Measurements from ENCODE around the gene BEGAIN.

BEGAIN gene

DNA sequence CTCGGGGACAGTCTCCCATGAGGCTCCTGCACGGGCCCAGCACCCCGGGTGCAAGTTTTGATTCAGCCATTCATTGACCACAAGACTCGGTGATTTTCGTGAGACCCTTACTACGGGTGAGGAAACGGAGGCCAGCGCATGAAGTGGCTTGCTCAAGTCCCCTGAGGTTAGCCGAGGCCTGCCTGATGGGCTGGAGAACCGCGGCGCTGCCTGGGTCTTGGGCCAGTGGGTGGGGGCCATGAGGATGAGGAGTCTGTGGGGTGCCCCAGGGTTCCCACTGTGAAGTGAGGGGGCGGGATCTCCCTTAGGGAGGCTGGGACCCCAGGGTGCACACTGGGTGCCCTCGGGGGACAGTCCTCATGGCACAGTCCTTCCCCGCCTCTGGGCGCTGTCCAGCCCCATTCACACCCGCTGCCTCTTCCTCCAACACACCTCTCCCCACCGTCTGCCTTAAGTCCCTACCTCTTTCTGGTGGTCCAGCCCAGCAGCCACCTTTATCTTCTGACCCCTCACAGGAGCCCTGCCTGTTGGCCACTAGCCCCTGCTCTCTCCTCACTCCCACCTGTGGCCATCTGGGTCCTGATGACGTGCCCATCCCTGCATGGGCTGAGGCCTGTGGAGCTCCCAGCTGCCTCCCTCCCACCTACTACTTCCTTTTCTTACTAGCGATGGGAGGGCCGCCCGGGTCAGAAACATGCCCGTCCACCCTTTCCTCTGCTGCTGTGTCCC is 16.3 kb downstream of the BEGAIN start:
- in situ Hi-C loops (cut with MboI; ENCODE audit: low sequenced_read_pairs): no loop called here

DNA sequence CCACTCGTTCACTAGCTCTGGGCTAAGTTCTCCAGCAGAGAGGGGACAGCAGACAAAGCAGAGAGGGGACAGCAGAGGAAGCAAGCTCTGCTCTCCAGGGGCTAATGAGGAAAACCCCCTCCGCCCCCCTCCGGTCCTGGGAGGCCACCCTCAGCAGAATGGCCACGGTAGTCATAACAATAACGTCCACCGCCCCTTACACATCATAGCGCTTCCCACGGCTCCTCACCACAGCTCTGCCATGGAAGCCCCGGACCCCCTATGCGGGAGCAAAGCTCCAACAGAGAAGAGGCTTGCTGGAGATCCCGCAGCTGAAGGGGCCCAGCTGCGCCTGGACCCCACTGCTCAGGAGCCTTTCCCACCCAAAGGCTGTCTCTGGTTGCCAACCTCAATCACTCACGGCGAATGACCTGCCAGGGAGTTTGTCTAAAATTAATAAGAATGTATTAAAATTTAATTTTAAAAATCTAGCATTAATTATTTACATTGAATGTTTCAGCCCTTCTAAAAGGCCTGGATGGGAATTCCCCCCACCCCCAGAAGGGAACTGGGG is 17.4 kb downstream of the BEGAIN start:
- in situ Hi-C loops (cut with MboI; ENCODE audit: low sequenced_read_pairs): no loop called here

DNA sequence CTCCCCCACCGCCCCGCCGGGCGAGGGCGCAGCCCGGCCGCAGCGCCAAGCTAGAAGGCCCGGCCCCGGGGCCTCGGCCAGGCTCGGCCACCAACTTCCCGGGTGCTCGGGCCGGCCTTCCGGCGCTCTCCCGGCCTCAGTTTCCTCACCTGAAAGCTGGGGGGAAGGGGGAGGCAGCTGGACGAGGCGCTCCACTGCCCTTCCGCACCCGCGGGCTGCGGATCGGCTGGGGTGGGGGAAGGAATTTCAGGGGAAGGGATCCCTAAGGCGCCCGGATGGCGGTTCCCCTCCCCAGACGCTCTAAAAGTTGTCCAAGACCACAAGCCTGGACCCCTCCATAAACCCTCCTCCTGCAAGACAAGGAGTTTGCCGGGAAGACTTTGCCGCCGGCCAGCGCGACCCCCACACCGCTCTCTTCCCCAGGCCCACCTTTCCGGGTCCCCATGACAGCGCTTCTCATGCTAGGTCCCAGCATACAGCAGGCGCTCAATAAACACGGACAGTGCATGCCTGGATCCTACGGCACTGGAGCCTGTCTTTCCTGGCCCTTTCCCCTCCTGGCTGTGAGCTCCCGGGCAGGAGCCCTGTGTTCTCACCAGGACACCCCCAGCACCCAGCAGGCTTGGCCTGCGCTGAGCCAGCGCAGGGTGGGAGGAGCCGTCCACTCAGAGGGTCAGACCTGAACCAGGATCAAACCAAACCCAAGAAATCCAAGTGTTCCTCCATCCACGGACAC is 18.1 kb downstream of the BEGAIN start:
- in situ Hi-C loops (cut with MboI; ENCODE audit: low sequenced_read_pairs): no loop called here

DNA sequence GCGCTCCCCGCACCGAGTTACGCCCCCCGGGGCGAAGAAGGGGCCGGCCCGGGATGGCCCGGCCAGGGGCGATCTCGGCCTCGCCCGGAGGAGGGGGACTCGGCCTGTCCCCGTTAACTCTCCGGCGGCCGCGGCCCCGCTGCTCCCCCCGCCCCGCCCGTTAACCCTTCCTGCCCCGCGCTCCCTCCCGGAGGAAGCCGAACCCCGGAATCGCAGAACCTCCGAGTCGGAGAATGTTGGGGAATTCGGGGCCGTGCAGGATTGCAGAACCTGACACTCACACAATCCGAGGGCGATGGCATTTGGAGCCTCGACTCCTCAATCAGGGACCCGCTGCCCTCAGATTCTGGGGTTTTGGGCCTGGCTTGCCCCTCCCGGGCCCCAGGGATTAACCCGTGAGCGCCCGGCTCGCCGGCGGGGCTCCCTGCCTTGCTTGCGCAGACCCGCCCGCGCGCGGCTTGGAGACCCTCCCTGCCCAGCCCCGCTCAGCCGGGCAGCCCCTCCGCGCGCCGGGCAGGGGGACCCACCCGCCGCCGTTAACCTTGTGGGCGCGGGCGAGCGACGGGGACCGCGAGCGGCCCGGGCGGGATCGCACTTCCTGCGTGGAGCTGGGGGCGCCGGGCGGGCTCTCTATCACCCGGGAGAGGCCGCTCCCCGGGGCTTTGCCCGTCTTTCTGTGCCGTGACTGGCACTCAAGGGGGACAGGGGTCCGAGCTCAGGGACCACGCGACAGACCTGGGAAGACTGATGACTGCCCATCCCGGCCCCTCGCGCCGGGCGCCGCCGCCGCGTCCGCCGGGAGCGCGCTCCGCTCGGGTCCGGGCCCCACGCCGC is 18.8 kb downstream of the BEGAIN start:
- in situ Hi-C loops (cut with MboI; ENCODE audit: low sequenced_read_pairs): no loop called here

DNA sequence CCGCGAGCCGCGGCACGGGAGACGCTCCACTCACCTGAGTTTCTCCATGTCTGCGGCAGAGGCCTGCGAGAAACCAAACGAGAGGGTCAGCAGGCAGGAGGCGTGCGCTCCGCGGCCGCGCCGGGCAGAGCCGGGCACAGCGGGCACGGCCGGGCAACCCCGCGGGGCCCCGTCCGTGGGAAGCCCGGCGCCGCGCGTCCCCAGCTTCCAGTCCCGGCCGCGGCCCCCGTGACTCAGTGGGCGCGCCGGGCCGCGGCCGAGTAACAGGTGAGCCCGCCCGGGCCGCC is 19.4 kb downstream of the BEGAIN start:
- in situ Hi-C loops (cut with MboI; ENCODE audit: low sequenced_read_pairs): no loop called here

DNA sequence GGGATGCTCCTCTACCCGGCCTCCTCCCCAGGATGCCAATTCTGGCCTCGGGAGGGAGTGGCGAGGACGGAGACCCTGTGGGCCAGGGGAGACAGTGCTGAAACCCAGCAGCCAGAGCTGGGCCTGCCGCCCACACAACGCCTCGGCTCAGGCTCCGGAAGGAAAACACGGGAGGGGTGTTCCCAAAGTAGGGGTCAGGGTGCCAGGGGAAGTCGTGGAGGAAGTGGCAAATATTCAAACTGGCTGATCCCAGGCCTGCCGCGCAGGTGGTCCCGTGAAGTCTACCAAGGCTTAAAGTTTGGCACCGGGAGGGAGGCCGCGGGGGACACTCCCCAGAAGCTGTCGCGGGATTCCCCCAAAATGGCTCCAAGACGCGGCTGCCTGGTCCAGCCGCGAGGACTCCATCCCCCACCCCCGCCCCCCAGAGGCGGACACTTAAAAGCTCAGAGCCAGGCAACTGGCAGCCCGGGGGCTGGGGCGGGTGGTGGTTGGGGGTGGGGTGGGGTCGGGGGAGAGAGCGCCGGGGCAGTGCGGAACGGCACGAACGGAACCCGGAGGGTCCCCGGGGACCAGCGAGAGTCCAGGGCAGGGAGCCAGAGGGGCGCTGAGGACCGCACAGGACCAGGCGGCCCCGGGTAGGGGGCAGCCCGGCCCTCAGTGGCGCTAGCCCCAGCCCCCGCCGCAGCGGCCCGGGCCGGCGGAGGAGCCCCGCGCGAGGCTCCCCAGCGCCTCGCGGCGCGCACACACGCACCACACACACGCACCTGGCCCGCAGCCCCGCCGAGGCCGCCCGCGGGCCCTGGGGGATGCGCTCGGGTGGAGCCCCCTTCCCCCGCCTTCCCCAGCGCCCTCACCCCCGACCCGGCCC is 20.0 kb downstream of the BEGAIN start:
- in situ Hi-C loops (cut with MboI; ENCODE audit: low sequenced_read_pairs): no loop called here

DNA sequence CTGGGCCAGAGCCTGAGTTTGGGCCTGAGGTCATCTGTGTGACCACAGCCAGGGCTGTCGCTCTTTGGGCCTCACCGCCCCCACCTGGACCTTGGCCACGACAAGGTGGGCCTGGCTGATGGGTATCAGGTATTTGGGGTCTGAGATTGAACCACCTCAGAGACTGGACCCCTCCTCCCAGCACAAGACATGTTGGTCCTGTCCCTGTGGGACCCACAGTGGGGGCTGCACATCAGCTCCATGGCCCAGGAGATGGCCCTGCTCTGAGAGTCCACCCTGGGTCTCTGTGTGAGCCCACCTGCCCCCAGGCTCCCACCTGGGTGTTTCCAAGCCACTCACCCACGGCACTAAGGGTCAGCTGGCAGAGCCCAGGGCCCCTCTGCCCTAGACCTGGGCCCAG is 20.6 kb downstream of the BEGAIN start:
- in situ Hi-C loops (cut with MboI; ENCODE audit: low sequenced_read_pairs): no loop called here

DNA sequence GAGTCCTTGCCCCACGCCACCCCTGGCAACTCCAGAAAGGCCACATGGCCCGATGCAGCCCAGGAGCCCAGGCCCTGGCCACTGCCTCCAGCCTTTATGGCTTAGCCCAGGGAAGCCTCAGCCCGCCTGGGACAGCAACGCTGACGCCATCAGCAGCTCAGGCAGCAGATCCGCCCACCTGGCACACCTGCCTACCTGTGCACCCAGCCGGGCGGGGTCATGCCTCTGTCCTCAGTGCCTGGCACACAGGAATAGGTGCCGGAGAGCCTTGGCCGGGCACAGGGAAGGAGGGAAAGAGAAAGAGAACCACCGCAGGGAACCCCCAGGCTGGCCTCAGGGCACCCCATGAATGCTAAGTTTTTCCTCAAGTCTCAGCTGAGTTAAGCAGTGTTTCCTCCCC is 21.1 kb downstream of the BEGAIN start:
- in situ Hi-C loops (cut with MboI; ENCODE audit: low sequenced_read_pairs): no loop called here

DNA sequence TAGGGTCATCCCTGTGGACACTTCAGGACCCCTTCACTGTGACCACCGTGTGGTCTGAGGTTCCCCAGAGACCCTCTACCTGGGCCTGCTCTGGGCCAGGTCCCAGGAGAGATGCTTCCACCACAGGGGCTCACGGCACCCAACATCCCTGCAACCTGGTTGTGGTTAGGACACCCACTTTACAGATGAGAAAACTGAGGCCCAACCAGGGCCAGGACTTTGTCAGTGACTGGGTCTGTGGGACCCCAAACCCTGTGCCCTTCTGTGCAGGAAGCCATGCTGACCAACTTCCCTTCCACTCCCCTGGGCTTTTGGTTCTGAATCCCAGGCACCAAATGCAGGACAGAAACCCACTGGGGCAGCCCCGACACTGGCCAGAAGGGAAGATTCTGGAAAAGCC is 21.6 kb downstream of the BEGAIN start:
- in situ Hi-C loops (cut with MboI; ENCODE audit: low sequenced_read_pairs): no loop called here

DNA sequence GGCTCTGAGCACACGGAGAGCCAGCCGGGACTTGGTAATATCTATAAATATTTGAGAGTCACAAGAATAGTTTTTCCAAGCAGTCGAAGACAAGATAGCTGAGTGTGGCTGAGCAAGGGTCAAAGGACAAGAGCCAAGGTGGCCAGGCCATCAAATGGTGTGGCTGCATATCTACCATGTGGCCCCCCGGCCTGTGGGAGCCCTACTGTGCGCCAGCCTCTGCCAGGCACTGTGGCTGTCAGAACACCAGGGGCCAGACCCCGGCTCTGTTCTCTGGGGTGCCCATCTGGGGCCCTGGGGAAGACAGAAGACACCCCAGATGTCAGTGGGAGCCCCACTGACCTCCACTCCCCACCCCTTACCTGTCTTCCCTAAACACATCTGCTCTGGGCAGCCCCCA is 22.7 kb downstream of the BEGAIN start:
- in situ Hi-C loops (cut with MboI; ENCODE audit: low sequenced_read_pairs): no loop called here

DNA sequence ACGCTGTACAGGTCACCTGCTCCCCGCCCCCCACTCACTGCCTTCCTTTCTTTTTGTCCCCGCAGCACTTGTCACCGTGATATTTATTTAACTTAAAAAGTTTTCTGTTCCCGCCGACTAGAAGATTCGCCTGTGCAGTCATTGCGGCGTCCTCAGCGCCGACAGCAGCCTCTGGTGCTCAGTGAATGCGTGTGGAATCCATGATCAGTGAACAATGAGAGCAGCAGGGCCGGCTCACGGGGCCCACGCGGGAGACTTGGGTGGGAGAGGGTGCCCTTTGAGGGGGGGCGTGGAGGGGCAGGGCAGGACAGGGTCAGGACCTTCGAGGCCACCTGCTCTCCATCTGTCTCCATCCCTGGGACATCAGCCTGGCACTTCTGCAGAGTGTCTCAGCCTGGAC is 24.5 kb downstream of the BEGAIN start:
- in situ Hi-C loops (cut with MboI; ENCODE audit: low sequenced_read_pairs): no loop called here

DNA sequence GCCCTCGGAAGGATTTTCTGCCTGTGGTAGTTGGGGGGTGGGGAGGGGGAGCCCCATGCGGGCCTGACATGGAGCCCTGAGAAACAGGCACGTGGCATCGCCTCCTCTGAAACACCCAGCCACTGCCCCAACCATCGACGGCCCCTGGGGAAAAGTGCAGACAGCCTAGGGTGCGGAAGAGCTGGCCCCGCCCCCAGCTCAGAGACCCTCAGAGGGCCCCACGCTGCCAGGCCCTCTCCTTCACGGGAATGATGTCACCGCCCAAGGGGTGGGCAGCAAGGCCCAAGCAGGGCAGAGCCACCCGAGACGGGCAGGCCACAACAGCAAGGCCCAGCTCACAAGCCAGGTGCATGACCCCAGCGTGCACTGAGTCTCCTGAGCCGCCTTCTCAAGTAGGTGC is 26.2 kb downstream of the BEGAIN start:
- in situ Hi-C loops (cut with MboI; ENCODE audit: low sequenced_read_pairs): no loop called here

DNA sequence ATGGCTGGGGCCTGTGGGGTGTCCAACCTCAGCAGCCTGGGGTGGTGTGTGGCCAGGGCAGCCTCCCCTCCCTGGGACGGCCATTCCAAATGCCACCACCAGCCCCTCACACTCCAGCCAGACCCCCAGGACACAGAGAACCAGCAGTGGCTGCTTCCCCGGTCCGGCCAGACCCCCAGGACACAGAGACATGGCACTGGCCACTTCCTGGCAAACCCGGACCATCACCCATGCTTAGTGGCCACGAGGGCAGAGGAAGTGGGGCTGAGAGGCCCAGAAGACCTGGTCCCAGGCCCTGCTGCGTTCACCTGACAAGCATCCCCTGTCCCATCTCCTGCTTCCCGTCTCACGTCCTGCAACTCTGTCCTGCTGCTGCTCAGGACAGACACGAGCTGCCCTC is 26.7 kb downstream of the BEGAIN start:
- in situ Hi-C loops (cut with MboI; ENCODE audit: low sequenced_read_pairs): no loop called here

DNA sequence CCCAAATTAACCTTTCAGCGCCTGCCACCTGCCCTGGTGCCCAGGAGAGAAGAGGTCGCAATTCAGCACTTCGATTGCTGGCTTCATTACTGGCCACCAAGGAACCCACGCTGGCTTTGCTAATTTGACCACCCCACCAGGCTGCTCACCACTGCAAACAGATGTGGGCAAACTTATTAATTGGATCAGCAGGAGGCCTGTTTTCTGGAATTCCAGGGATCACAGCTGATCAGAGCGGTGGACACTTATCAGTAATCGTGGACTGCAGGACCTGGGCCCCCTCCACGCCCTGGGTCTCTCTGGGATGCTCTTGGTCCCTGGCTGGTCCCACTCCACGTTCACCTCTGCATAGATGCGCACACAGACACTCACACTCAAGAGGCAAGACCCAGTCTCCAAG is 27.8 kb downstream of the BEGAIN start:
- in situ Hi-C loops (cut with MboI; ENCODE audit: low sequenced_read_pairs): no loop called here

DNA sequence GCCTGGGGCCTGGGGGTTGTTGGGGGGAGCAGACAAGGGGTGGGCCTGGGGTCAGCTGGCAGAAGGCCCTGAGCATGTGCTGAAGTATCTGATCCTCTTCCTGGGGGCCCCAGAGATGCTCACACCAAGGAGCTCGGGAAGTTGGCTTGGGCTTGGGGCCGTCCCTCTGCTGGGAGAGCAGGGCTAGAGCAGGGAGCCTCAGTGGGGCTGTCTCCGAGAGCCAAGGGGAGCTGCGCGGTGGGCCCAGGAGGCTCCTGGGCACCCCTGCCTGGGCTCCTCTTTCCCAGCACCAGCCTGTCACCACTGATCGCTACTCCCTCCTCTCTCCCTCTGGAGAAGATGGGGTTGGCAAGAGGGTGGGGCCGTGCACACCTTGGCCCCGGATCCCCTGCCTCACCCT is 28.3 kb downstream of the BEGAIN start:
- in situ Hi-C loops (cut with MboI; ENCODE audit: low sequenced_read_pairs): no loop called here

DNA sequence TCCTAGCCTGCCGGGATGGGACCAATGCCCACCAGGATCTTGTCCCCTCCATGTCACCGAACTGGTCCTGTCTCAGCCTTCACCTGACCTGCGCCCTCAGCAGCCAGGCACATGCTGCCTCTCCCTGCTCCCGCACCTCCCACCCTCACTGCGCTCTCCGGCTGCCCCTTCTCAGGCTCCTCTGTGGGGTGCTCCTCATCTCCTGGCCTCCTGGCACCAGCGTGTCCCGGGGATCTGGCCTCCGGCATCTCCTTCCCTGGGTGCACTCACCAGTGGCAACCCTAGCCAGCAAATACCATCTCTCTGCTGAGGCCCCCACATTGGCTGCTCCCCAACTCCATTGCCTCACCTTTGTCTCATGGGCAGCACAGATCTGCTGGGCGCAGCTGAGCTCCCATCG is 29.0 kb downstream of the BEGAIN start:
- in situ Hi-C loops (cut with MboI; ENCODE audit: low sequenced_read_pairs): no loop called here

DNA sequence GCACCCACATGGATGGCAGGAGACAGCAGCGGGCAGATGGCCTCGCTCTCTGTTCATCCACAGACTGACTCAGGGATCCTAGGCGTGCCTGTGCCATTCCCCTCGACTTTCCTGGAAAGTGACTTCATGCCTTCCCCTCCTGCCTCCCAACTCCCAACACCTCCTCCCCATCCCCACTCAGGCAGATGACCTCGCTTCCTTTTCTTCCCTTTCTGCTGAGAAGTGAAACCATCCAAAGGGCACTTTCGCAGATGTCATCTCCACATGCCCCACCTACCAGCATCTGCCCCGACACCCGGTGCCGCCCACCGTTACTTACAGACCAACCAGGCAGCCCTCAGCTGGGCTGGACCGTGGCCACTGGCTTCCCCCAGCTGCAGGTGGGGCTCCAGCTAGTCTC is 29.6 kb downstream of the BEGAIN start:
- in situ Hi-C loops (cut with MboI; ENCODE audit: low sequenced_read_pairs): no loop called here

DNA sequence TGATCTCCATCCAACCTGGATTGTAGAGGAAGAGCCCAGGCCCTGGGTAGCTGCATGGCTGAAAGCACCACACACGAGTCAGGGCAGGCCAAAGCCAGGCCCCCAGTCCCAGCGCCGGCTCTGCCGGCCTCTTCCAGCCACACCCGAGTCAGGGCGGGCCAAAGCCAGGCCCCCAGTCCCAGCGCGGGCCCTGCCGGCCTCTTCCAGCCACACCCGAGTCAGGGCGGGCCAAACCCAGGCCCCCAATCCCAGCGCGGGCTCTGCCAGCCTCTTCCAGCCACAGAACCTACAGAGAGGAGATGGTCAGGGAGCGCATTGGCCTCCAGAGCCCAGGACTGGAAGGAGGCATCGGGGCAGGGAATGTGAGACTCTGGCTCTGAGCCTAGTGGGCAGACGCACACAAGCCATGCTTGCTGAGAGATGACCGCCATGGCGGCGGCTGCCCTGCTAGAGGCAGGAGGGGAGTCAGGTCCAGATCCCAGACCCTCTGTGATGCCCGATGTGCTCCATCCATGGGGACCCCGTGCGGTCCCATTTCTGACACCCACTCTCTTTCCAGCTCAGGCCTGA is 30.2 kb downstream of the BEGAIN start:
- in situ Hi-C loops (cut with MboI; ENCODE audit: low sequenced_read_pairs): no loop called here

DNA sequence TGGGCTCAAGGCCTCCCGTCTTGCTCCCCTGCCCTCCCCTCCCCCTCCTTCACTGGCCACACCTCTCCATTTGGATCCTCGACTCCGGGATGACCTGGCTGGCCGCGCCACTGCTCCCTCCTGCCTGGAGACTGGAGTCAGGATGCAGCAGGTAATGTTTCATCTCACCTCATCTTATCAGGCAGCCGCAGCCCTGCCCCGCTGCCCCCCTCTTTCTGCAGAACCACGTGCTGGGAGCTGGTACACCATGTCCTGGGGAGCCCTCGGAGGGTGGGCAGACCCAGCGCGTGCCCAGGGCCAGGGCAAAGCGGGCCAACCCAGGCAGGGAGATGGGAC is 31.1 kb downstream of the BEGAIN start:
- in situ Hi-C loops (cut with MboI; ENCODE audit: low sequenced_read_pairs): no loop called here

DNA sequence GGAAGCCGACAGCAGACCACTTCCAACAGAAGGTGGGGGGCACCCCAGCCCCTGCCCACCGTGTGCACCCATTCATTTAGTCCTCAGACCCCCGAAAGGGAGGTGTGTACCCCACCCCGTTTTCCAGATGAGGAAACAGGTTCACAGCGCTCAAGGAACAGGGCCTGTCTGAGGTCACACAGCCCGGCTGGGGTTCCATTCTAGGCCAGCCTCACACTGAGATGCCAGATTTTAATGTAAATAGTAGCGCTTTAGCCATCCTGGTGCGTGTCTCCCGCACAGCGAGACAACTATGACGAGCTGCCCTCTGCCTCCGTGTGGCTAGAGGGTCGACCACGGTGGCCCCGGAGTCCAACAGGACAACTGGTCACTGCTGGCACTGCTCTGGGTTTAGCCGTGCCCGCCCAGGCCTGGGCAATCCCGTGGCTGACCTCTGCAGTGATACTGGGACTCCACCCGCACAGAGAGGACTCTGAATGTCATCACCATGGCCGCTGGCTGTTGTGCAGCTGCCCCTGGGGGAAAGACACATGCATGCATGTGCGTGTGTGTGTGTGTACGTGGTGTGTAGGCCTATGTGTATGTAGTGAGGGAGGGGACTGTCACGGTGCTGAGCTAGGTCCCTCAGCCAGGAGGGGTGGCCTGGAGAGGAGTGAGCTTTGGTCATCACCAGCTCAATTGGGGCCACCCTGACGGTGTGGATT is 31.6 kb downstream of the BEGAIN start:
- in situ Hi-C loops (cut with MboI; ENCODE audit: low sequenced_read_pairs): no loop called here

Measured in HL-60/S4 (cell line).